ENCODE measurements around the gene SIPA1L3.

Gene SIPA1L3

DNA sequence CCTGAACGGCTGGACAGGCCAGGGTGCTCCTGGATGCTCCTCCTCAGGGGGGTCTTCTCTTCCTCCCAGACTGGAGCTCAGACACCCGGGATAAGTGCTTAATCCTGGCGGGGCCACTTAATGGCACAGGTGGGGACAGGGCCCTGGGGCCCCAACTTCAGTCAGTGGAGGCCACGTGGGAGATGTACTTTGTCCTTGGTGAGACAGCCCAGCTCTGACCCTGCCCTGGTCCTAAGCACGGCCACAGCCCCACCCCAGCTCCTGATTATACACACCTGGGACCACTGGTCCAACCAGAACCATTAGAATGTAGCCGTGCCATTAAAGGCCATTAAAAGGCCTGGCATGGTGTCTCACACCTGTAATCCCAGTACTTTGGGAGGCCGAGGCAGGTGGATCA lies 341.4 kb downstream of the SIPA1L3 start:
- H3K9me3 ChIP-seq (ENCODE audit: low read length): no peaks in the 10 kb centered on the region
- H3K9ac ChIP-seq (ENCODE audit: low read length): no peak overlapping the region
- TF ChIP-seq, protein P1, sequence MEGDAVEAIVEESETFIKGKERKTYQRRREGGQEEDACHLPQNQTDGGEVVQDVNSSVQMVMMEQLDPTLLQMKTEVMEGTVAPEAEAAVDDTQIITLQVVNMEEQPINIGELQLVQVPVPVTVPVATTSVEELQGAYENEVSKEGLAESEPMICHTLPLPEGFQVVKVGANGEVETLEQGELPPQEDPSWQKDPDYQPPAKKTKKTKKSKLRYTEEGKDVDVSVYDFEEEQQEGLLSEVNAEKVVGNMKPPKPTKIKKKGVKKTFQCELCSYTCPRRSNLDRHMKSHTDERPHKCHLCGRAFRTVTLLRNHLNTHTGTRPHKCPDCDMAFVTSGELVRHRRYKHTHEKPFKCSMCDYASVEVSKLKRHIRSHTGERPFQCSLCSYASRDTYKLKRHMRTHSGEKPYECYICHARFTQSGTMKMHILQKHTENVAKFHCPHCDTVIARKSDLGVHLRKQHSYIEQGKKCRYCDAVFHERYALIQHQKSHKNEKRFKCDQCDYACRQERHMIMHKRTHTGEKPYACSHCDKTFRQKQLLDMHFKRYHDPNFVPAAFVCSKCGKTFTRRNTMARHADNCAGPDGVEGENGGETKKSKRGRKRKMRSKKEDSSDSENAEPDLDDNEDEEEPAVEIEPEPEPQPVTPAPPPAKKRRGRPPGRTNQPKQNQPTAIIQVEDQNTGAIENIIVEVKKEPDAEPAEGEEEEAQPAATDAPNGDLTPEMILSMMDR (IDR thresholded peaks at IDR 0.05; ENCODE audit: low read length): no peak
- no peak for TF ChIP-seq EZH2 (IDR thresholded peaks at IDR 0.05; ENCODE audit: borderline replicate concordance, low read length)
- peaks cover 5% of the 10 kb centered on the region; the same call in 1 of the 2 replicates for H3K27me3 ChIP-seq (ENCODE audit: insufficient read depth, low read length)
- no peaks in the 10 kb centered on the region for H4K20me1 ChIP-seq (ENCODE audit: insufficient read depth, low read length)
- H3K27ac ChIP-seq (ENCODE audit: low read depth, low read length, poor library complexity, severe bottlenecking): no peak overlapping the region
- H3F3A ChIP-seq (ENCODE audit: insufficient read depth, low read length): peaks cover 4% of the 10 kb centered on the region
- no peak overlapping the region for H3K4me2 ChIP-seq (ENCODE audit: low read length)
- H3K36me3 ChIP-seq (ENCODE audit: insufficient read depth, low read length): no peaks in the 10 kb centered on the region
- H3K9me2 ChIP-seq (ENCODE audit: low read depth, low read length): no peaks in the 10 kb centered on the region
- H3K4me3 ChIP-seq (ENCODE audit: low read depth, low read length, poor library complexity, severe bottlenecking): no peak overlapping the region
- H3K79me2 ChIP-seq (ENCODE audit: insufficient read depth, low read length): no peaks in the 10 kb centered on the region
- peaks cover 12% of the 10 kb centered on the region for H3K4me1 ChIP-seq (ENCODE audit: insufficient read depth, low read length, severe bottlenecking)
- no peak overlapping the region for H2AFZ ChIP-seq (ENCODE audit: low read length)

DNA sequence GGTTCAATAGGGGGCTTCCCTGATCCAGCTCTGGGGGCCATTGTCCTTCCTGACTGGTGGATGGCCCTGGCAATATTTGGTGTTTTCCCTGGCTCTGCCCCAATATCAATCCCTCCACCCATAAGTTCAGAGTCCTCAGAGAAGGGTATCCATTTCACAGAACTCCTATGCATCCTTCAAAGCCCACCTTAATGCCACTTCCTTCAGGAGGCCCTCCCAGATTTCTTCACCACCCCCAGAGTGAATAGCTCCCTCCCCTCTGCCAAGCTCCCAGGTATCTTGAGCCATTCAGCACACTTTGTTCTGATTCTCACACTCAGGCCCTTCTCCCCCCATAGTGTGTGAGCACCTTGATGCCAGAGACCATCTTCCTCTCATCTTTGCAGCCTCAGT lies 343.4 kb downstream of the SIPA1L3 start:
- Histone ChIP-seq H3K9me3 (ENCODE audit: low read length) (no peaks in the 10 kb centered on the region), H3F3A (ENCODE audit: insufficient read depth, low read length) (peaks cover 4% of the 10 kb centered on the region), H3K4me1 (ENCODE audit: insufficient read depth, low read length, severe bottlenecking) (peaks cover 5% of the 10 kb centered on the region), H3K4me3 (ENCODE audit: low read depth, low read length, poor library complexity, severe bottlenecking) (no peak overlapping the region), H3K9ac (ENCODE audit: low read length) (no peak overlapping the region), H3K27ac (ENCODE audit: low read depth, low read length, poor library complexity, severe bottlenecking) (no peak overlapping the region), H3K4me2 (ENCODE audit: low read length) (no peak overlapping the region), H3K9me2 (ENCODE audit: low read depth, low read length) (no peaks in the 10 kb centered on the region), H3K27me3 (ENCODE audit: insufficient read depth, low read length) (peaks cover 5% of the 10 kb centered on the region; the same call in 1 of the 2 replicates), H3K36me3 (ENCODE audit: insufficient read depth, low read length) (no peaks in the 10 kb centered on the region), H3K79me2 (ENCODE audit: insufficient read depth, low read length) (no peaks in the 10 kb centered on the region), H2AFZ (ENCODE audit: low read length) (no peak overlapping the region), H4K20me1 (ENCODE audit: insufficient read depth, low read length) (no peaks in the 10 kb centered on the region)
- TF ChIP-seq, protein P1 (IDR thresholded peaks at IDR 0.05; ENCODE audit: low read length): no peak
- no peak for TF ChIP-seq EZH2 (IDR thresholded peaks at IDR 0.05; ENCODE audit: borderline replicate concordance, low read length)

DNA sequence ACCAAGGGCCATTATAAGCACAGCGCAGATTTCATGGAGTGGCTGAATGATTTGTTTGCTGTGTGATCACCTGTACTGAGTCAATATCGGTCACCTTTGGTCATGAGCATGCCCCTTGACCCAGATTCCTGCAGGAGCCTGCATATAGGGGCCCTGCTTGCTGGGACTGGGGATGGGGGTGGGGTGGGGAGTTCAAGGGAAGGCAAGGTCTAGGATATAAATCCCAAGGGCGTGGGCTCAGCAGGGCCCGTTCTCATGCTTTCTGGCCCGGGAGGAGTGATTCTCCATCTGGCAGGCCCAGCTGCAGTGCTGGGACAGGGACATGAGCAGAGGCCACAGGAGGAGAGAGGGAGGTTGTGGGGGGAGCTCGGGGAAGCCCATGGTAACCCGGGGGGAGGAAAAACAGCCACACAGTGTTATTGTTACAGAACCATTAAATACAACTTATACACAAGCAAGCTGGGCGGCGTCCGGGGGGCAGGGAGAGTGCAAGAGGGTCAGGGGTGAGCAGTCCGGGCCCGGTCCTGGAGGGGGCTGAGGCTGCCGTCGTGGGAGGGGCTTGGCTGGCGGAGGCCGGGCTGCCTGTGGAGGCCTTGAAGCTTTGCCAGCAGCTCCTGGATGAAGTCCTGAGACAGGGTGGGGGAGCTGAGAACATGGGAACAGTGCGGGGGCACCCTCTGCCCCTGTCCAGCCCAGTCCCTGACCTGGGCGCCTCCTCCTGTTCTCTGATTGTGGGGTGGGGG lies 344.0 kb downstream of the SIPA1L3 start:
- Histone ChIP-seq H3K27me3 (ENCODE audit: insufficient read depth, low read length) (peaks cover 5% of the 10 kb centered on the region; the same call in 1 of the 2 replicates), H3K79me2 (ENCODE audit: insufficient read depth, low read length) (no peaks in the 10 kb centered on the region), H3K4me2 (ENCODE audit: low read length) (no peak overlapping the region), H3K9me3 (ENCODE audit: low read length) (no peaks in the 10 kb centered on the region), H2AFZ (ENCODE audit: low read length) (no peak overlapping the region), H3F3A (ENCODE audit: insufficient read depth, low read length) (peaks cover 1% of the 10 kb centered on the region), H3K27ac (ENCODE audit: low read depth, low read length, poor library complexity, severe bottlenecking) (no peak overlapping the region), H3K4me3 (ENCODE audit: low read depth, low read length, poor library complexity, severe bottlenecking) (no peak overlapping the region), H4K20me1 (ENCODE audit: insufficient read depth, low read length) (no peaks in the 10 kb centered on the region), H3K9ac (ENCODE audit: low read length) (no peak overlapping the region), H3K9me2 (ENCODE audit: low read depth, low read length) (no peaks in the 10 kb centered on the region), H3K36me3 (ENCODE audit: insufficient read depth, low read length) (no peaks in the 10 kb centered on the region), H3K4me1 (ENCODE audit: insufficient read depth, low read length, severe bottlenecking) (peaks cover 5% of the 10 kb centered on the region)
- no peak for TF ChIP-seq EZH2 (IDR thresholded peaks at IDR 0.05; ENCODE audit: borderline replicate concordance, low read length)
- TF ChIP-seq, protein P1 (IDR thresholded peaks at IDR 0.05; ENCODE audit: low read length): no peak

Measured in OCI-LY1 (cell line).